PFSK-1 (cell line): ENCODE data around the gene FAT1.

ENCODE experiments used
- FOXP2 ChIP-seq: optimal IDR thresholded peaks from 2 replicates; pipeline ENCODE3; 2011; ENCODE audit warnings: borderline replicate concordance, control low read depth, inconsistent platforms; ENCODE audit not compliant: insufficient read depth; ENCODE audit errors: extremely low read length, extremely low read depth
- POLR2AphosphoS5 ChIP-seq: IDR thresholded peaks from 2 replicates; pipeline ENCODE4 v1.6.1; 2012; ENCODE audit warnings: low read depth, mild to moderate bottlenecking, control low read depth, low read length, moderate library complexity
- REST ChIP-seq, 2 experiments: IDR thresholded peaks; 2 replicates each; pipeline versions ENCODE4 v1.6.1 to v1.8.0; 2011 to 2012; ENCODE audit warnings: low read depth in 2 of 2, low read length in 2 of 2, control low read depth in 1 of 2, inconsistent platforms in 1 of 2, mild to moderate bottlenecking in 1 of 2, moderate library complexity in 1 of 2; ENCODE audit not compliant: insufficient read depth in 1 of 2

Gene FAT1

GRCh38 chr4:186537843-186538521 is 185.7 kb downstream of the FAT1 start:
- no peak for TF ChIP-seq REST (IDR thresholded peaks at IDR 0.05; ENCODE audit: insufficient read depth in 1 of 2, low read depth in 2 of 2, low read length in 2 of 2)
- no peak for TF ChIP-seq POLR2AphosphoS5
- no peak for TF ChIP-seq FOXP2
